Common myeloid progenitor, CD34-positive (primary cell): ENCODE results near the gene SWI5.
A peak's percentile ranks its signal among the peaks of the same experiment; 100 is the strongest.
"Not testable (repeated sequence)": the region's sequence is repeated elsewhere in the genome, so short reads cannot be mapped to it uniquely, and the experiment has no call there.

ENCODE experiments used
- CTCF ChIA-PET: fragments of 350-600 bp; sonication (Branson Sonifier 250); formaldehyde crosslinking; loops from one replicate; lab custom pipeline; 2021; ENCODE audit warnings: antibody characterized with exemption; lab: Charles Lee
- POLR2A ChIA-PET: fragments of 350-600 bp; sonication (Branson Sonifier 250); formaldehyde crosslinking; loops from one replicate; lab custom pipeline; 2021; ENCODE audit warnings: antibody characterized with exemption; lab: Charles Lee
- DNase-seq, 3 donors: peaks; one replicate each; pipeline versions ENCODE4 v3.0.0 to v3.0.0-alpha.2; 2013
- H3K27ac ChIP-seq, 2 experiments: 1 replicate in 1 of 2; 2 replicates in 1 of 2; pipeline ENCODE4 v1.7.0; 2013; ENCODE audit warnings: inconsistent platforms in 2 of 2, low read length in 2 of 2, mild to moderate bottlenecking in 2 of 2, low read depth in 1 of 2, moderate library complexity in 1 of 2; ENCODE audit not compliant: severe bottlenecking in 2 of 2, insufficient read depth in 1 of 2, poor library complexity in 1 of 2
- H3K27me3 ChIP-seq, 5 experiments: replicated peaks in 2 of 5; 1 replicate in 3 of 5; 2 replicates in 2 of 5; pipeline versions ENCODE4 v1.6.1 to v1.7.0; 2013; ENCODE audit warnings: low read length in 4 of 5, mild to moderate bottlenecking in 2 of 5, moderate library complexity in 2 of 5, inconsistent platforms in 1 of 5; ENCODE audit not compliant: insufficient read depth in 5 of 5, control insufficient read depth in 4 of 5
- H3K36me3 ChIP-seq, 4 experiments: 1 replicate in 2 of 4; 2 replicates in 2 of 4; pipeline versions ENCODE4 v1.6.1 to v1.7.0; 2013; ENCODE audit warnings: low read length in 3 of 4, control low read depth in 1 of 4, mild to moderate bottlenecking in 1 of 4; ENCODE audit not compliant: control insufficient read depth in 4 of 4, insufficient read depth in 4 of 4
- H3K4me1 ChIP-seq, 4 experiments: 1 replicate in 3 of 4; 2 replicates in 1 of 4; pipeline versions ENCODE4 v1.6.1 to v1.7.1; 2013; ENCODE audit warnings: low read length in 3 of 4, mild to moderate bottlenecking in 3 of 4, control low read depth in 1 of 4, inconsistent platforms in 1 of 4, moderate library complexity in 1 of 4; ENCODE audit not compliant: control insufficient read depth in 4 of 4, insufficient read depth in 4 of 4; ENCODE audit errors: control extremely low read depth in 1 of 4
- H3K4me3 ChIP-seq, 7 experiments: 1 replicate in 4 of 7; 2 replicates in 3 of 7; pipeline versions ENCODE4 v1.5.1 to v1.7.0; 2013; ENCODE audit warnings: mild to moderate bottlenecking in 7 of 7, low read length in 6 of 7, moderate library complexity in 6 of 7, inconsistent platforms in 2 of 7, low read depth in 2 of 7, control low read depth in 1 of 7; ENCODE audit not compliant: insufficient read depth in 4 of 7, control insufficient read depth in 1 of 7; ENCODE audit errors: extremely low read depth in 1 of 7
- H3K9me3 ChIP-seq, 5 experiments: 1 replicate in 4 of 5; 2 replicates in 1 of 5; pipeline versions ENCODE4 v1.6.1 to v1.7.1; 2013; ENCODE audit warnings: low read length in 4 of 5, mild to moderate bottlenecking in 2 of 5, inconsistent platforms in 1 of 5, low read depth in 1 of 5, moderate library complexity in 1 of 5; ENCODE audit not compliant: control insufficient read depth in 4 of 5, insufficient read depth in 2 of 5; ENCODE audit errors: control extremely low read depth in 1 of 5
- WGBS: methylation state at CpG from one replicate; pipeline ENCODE4 v1.1.5; 2013; ENCODE audit not compliant: insufficient coverage; 5-methylcytosine and 5-hydroxymethylcytosine counted together

The SWI5 gene

GRCh38 chr9:128279088-128280073, 3.3 kb downstream of the SWI5 start:
- H3K27me3 ChIP-seq, H3K36me3 ChIP-seq, H3K9me3 ChIP-seq, POLR2A ChIA-PET, DNase-seq, H3K4me3 ChIP-seq: not testable (repeated sequence)
- Histone ChIP-seq H3K27ac (peak overlapping the region in 1 of 2 experiments; percentile 49), H3K4me1 (peaks cover 6 to 22% (median 17%) of the 10 kb centered on the region in 4 experiments)
- CTCF ChIA-PET, result interaction anchor here (0.7 to 1.0 kb wide), 2 partner anchors 16 to 24 kb away, joined by 3 read pairs; no protein-coding TSS in a partner anchor
- 83% methylated on average over 14 of the region's 22 CpGs for WGBS

GRCh38 chr9:128280084-128280622, 4.1 kb downstream of the SWI5 start:
- Histone ChIP-seq H3K27ac (peak overlapping the region in 1 of 2 experiments; percentile 49), H3K36me3 (peaks cover 0 to under 1% (median 0%) of the 10 kb centered on the region in 4 experiments), H3K9me3 (no peaks in the 10 kb centered on the region), H3K4me3 (no peak overlapping the region), H3K27me3 (no peaks in the 10 kb centered on the region), H3K4me1 (peaks cover 0 to 14% (median 11%) of the 10 kb centered on the region in 4 experiments)
- POLR2A ChIA-PET, result no interaction called here
- DNase-seq, result peak in 2 of 3 donors; percentile 23 to 42
- CTCF ChIA-PET, result interaction anchor here (0.7 kb wide), 1 partner anchor 25 kb away, joined by 3 read pairs; no protein-coding TSS in a partner anchor
- 97% methylated on average over 3 of the region's 5 CpGs for WGBS

- no peaks in the 10 kb centered on the region for H3K27me3 ChIP-seq
- ChIA-PET CTCF (no interaction called here), POLR2A (no interaction called here)
- H3K9me3 ChIP-seq, result no peaks in the 10 kb centered on the region
- H3K36me3 ChIP-seq, result peaks cover 7 to 15% (median 10%) of the 10 kb centered on the region in 4 experiments
- no peak overlapping the region for H3K4me3 ChIP-seq
- H3K4me1 ChIP-seq, result peaks cover 0 to 4% (median 0%) of the 10 kb centered on the region in 4 experiments
- no peak for DNase-seq
- WGBS, result 88% methylated on average over 6 of the region's 6 CpGs
- H3K27ac ChIP-seq, result no peak overlapping the region
These were observed 6.4 kb downstream of the SWI5 start for GRCh38 chr9:128282500-128282899.

- 93% methylated on average over 10 of the region's 12 CpGs for WGBS
- Histone ChIP-seq H3K4me1 (peaks cover 0 to under 1% (median 0%) of the 10 kb centered on the region in 4 experiments), H3K27ac (no peak overlapping the region), H3K4me3 (no peak overlapping the region), H3K9me3 (no peaks in the 10 kb centered on the region), H3K36me3 (peaks cover 13 to 29% (median 14%) of the 10 kb centered on the region in 4 experiments), H3K27me3 (no peaks in the 10 kb centered on the region)
- ChIA-PET CTCF (interaction anchor here (0.9 kb wide), 1 partner anchor 10 kb away, joined by 3 read pairs; no protein-coding TSS in a partner anchor), POLR2A (no interaction called here)
- no peak for DNase-seq
These were observed 9.1 kb downstream of the SWI5 start for GRCh38 chr9:128285033-128285784.

- DNase-seq, result no peak
- peaks cover 13 to 29% (median 14%) of the 10 kb centered on the region in 4 experiments for H3K36me3 ChIP-seq
- POLR2A ChIA-PET, result no interaction called here
These were observed 10.4 kb downstream of the SWI5 start for GRCh38 chr9:128286440-128286839.

GRCh38 chr9:128288273-128289004, 12.4 kb downstream of the SWI5 start:
- Histone ChIP-seq H3K27me3 (no peaks in the 10 kb centered on the region), H3K27ac (no peak overlapping the region), H3K4me1 (no peaks in the 10 kb centered on the region), H3K9me3 (no peaks in the 10 kb centered on the region), H3K4me3 (no peak overlapping the region), H3K36me3 (peaks cover 13 to 29% (median 14%) of the 10 kb centered on the region in 4 experiments)
- 100% methylated on average over 5 of the region's 11 CpGs for WGBS
- ChIA-PET CTCF (interaction anchor here (0.9 to 1.8 kb wide), 4 partner anchors 18 to 98 kb away, joined by 3 to 6 read pairs (median 5); no protein-coding TSS in a partner anchor), POLR2A (interaction anchor here (1.3 kb wide), 1 partner anchor 13 kb away, joined by 4 read pairs; the partner anchor contains the start of genes GOLGA2 and SWI5)
- DNase-seq, result no peak

More at GRCh38 chr9:128286440-128286839, 10.4 kb downstream of the SWI5 start:
- CTCF ChIA-PET, result interaction anchor here (1.2 to 1.6 kb wide), 2 partner anchors 10 to 71 kb away, joined by 3 read pairs; no protein-coding TSS in a partner anchor
- Histone ChIP-seq H3K9me3 (no peaks in the 10 kb centered on the region), H3K27me3 (no peaks in the 10 kb centered on the region), H3K27ac (no peak overlapping the region), H3K4me1 (no peaks in the 10 kb centered on the region), H3K4me3 (no peak overlapping the region)
- 90% methylated on average over 5 of the region's 6 CpGs for WGBS
